Ovary (tissue), 9 donors: ENCODE results near the gene CCDC194. TPM values are rescaled to one million over a fixed set of nuclear protein-coding genes. Genes with fewer than 3 reads are reported as not detected.
A peak's percentile ranks its signal among the peaks of the same experiment; 100 is the strongest.

Experiments
- DNase-seq, 5 donors: peaks; one replicate each; pipeline ENCODE4 v3.0.0-alpha.2; 2019 to 2020
- H3K27ac ChIP-seq, 2 donors: fragments of 200-600 bp; one replicate each; pipeline versions ENCODE4 v1.5.1 to v1.8.0; 2019 to 2022
- H3K27me3 ChIP-seq: fragments of 200-600 bp; one replicate; pipeline ENCODE4 v1.8.0; 2022
- H3K36me3 ChIP-seq: fragments of 200-600 bp; sonication (generic); one replicate; pipeline ENCODE4 v1.5.1; 2019
- H3K4me1 ChIP-seq: one replicate; pipeline ENCODE4 v1.8.1; 2013; ENCODE audit warnings: mild to moderate bottlenecking, moderate library complexity; ENCODE audit not compliant: insufficient read depth
- H3K4me3 ChIP-seq: fragments of 200-600 bp; sonication (generic); one replicate; pipeline ENCODE4 v1.5.1; 2017
- H3K9me3 ChIP-seq, 2 donors: fragments of 200-600 bp in 1 of 2; sonication (generic) in 1 of 2; one replicate each; pipeline versions ENCODE4 v1.5.1 to v1.8.1; 2013 to 2019; ENCODE audit warnings: mild to moderate bottlenecking in 1 of 2, moderate library complexity in 1 of 2
- EP300 ChIP-seq: sonication (generic); formaldehyde crosslinking; IDR thresholded peaks from one replicate; pipeline ENCODE4 v1.6.1; 2017; ENCODE audit warnings: antibody characterized with exemption
- POLR2A ChIP-seq: fragments of 450-650 bp; IDR thresholded peaks from one replicate; pipeline ENCODE4 v1.6.1; 2017; ENCODE audit warnings: antibody characterized with exemption, mild to moderate bottlenecking, moderate library complexity
- WGBS, 3 donors: extraction: QIAGEN DNeasy Blood & Tissue Kit in 1 of 3; methylation state at CpG; one replicate each; pipeline versions ENCODE4 v1.1.5 to v1.1.7; 2013 to 2017; 5-methylcytosine and 5-hydroxymethylcytosine counted together
- intact Hi-C, 4 donors: fragments of 100-400 bp; cut with DNase I; formaldehyde crosslinking; loops; one replicate each; pipeline versions ENCODE4 v1.11.0 to v1.15.1; 2022 to 2023
- polyA plus RNA-seq, 2 donors: library from polyadenylated mRNA; stranded (reverse); fragments of 200-250 nt in 1 of 2; fragments of 350-450 nt in 1 of 2; fragmentation: Illumina TruSeq in 1 of 2; extraction: RNeasy Lipid Tissue Mini Kit (QIAGEN cat#74804) in 1 of 2; gene quantifications; one replicate each; pipeline ENCODE4 v1.2.3, GENCODE V29; 2013 to 2014
- total RNA-seq, 7 donors: library from RNA; depleted of rRNA in 2 of 7; stranded (reverse); fragments of >200 nt in 2 of 7; fragmentation: NEBNext Ultra II Directional in 3 of 7; extraction: Animal tissue kit (Norgen Biotek cat#: 25700) in 3 of 7; gene quantifications; one replicate each; pipeline versions ENCODE4 v1.1.0 to v1.2.4, GENCODE V29; 2016 to 2023
- TF ChIP-seq, protein P1 (sequence below), 3 donors: fragments of 450-650 bp in 2 of 3; fragments of 200-600 bp in 1 of 3; IDR thresholded peaks; one replicate each; pipeline versions ENCODE4 v1.5.1 to v1.8.0; 2016 to 2022; ENCODE audit warnings: antibody characterized with exemption in 3 of 3, mild to moderate bottlenecking in 1 of 3
- donor health status: DM: no; HTN: no; CAD: no; lungs with moderate emphysema.
- donor health status: DM: no; HTN: no; CAD: no.
- donor health status: Bipolar disorder and iron deficiency.
- donor health status: DM: yes; HTN: yes; CAD: no.
- donor health status: DM: no; HTN: no; CAD: no.
- donor health status: DM: yes; HTN: yes; CAD: no.

Gene CCDC194
- total and polyA plus RNA-seq, 9 donors = 0.69 to 13.6 (median 5.7) TPM

DNA sequence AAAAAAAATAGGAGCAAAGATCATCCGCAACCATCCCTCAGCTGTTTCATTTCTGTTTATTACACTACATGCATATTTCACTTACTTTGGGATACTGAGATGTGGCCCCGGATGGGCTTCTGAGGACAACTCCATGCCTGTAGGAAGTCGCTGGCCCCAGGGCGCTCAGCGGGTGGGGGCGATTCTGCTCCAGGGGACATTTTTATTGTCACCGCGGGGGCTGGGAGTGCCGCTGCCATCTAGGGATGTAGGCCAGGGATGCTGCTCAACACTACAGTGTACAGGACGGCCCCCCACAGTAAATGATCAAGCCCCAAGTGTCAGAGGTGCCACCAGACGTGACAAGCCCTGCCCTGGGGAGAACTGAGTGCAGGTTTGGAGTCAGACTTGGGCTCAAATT, 17.8 kb upstream of the CCDC194 start:
- intact Hi-C loops = no loop called here
- 83 to 84% (median 83%) methylated on average over 11 of the region's 11 CpGs for WGBS, 3 donors
- DNase-seq = peak in 1 of 5 donors; percentile 43
- TF ChIP-seq EP300 = no peak
- TF ChIP-seq, protein P1, sequence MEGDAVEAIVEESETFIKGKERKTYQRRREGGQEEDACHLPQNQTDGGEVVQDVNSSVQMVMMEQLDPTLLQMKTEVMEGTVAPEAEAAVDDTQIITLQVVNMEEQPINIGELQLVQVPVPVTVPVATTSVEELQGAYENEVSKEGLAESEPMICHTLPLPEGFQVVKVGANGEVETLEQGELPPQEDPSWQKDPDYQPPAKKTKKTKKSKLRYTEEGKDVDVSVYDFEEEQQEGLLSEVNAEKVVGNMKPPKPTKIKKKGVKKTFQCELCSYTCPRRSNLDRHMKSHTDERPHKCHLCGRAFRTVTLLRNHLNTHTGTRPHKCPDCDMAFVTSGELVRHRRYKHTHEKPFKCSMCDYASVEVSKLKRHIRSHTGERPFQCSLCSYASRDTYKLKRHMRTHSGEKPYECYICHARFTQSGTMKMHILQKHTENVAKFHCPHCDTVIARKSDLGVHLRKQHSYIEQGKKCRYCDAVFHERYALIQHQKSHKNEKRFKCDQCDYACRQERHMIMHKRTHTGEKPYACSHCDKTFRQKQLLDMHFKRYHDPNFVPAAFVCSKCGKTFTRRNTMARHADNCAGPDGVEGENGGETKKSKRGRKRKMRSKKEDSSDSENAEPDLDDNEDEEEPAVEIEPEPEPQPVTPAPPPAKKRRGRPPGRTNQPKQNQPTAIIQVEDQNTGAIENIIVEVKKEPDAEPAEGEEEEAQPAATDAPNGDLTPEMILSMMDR (IDR thresholded peaks at IDR 0.05) = no peak
- no peak for TF ChIP-seq POLR2A
- Histone ChIP-seq H3K4me1 (peaks cover 21% of the 10 kb centered on the region), H3K27me3 (no peaks in the 10 kb centered on the region), H3K4me3 (no peak overlapping the region), H3K36me3 (no peaks in the 10 kb centered on the region), H3K27ac (peak overlapping the region; percentile 56 to 87), H3K9me3 (no peaks in the 10 kb centered on the region)

DNA sequence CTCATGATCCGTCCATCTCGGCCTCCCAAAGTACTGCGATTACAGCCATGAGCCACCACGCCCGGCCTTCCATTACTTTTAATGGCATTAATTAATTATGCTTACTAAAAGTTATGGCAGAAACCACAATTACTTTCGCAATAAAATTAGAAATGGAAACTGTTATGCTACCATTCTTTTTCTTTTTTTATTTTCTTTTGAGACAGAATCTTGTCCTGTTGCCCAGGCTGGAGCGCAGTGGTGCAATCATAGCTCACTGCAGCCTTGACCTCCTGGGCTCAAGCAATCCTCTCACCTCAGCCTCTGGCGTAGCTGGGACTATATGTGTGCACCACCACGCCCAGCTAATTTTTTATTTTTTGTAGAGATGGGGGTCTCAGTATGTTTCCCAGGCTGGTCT, 16.0 kb upstream of the CCDC194 start:
- intact Hi-C loops = no loop called here
- H3K9me3 ChIP-seq = no peaks in the 10 kb centered on the region
- TF ChIP-seq EP300 = no peak
- no peak for TF ChIP-seq POLR2A
- TF ChIP-seq, protein P1 (IDR thresholded peaks at IDR 0.05) = no peak
- no peaks in the 10 kb centered on the region for H3K36me3 ChIP-seq
- peak; percentile 74 to 89 (median 84) for DNase-seq
- WGBS, 3 donors = 17 to 21% (median 21%) methylated on average over 9 of the region's 9 CpGs
- peaks cover 29% of the 10 kb centered on the region for H3K4me1 ChIP-seq
- H3K27me3 ChIP-seq = no peaks in the 10 kb centered on the region
- H3K27ac ChIP-seq = peak overlapping the region; percentile 72 to 87
- no peak overlapping the region for H3K4me3 ChIP-seq

DNA sequence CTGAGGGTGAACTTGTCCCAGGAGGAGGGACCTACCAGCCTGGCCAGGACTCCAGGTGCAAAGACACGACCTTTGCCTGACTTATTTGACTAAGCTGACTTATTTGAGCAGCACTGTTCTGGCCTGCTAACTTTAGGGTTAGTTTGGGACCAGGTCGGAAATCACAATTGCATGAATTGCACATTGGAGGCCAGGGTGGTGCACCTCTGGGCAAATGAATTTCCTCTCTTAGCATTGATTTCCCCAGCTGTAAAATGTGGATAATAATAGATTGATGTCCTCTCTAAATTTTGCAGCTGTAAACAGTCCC, 12.8 kb upstream of the CCDC194 start:
- no peak for DNase-seq
- H3K27ac ChIP-seq = peak overlapping the region; percentile 78 to 87
- TF ChIP-seq, protein P1 (IDR thresholded peaks at IDR 0.05) = no peak
- WGBS, 3 donors = 16 to 26% (median 24%) methylated on average over 2 of the region's 2 CpGs
- H3K9me3 ChIP-seq = no peaks in the 10 kb centered on the region
- no peaks in the 10 kb centered on the region for H3K36me3 ChIP-seq
- peak overlapping the region; percentile 57 for H3K4me3 ChIP-seq
- intact Hi-C loops = no loop called here
- H3K27me3 ChIP-seq = no peaks in the 10 kb centered on the region
- H3K4me1 ChIP-seq = peaks cover 18% of the 10 kb centered on the region

DNA sequence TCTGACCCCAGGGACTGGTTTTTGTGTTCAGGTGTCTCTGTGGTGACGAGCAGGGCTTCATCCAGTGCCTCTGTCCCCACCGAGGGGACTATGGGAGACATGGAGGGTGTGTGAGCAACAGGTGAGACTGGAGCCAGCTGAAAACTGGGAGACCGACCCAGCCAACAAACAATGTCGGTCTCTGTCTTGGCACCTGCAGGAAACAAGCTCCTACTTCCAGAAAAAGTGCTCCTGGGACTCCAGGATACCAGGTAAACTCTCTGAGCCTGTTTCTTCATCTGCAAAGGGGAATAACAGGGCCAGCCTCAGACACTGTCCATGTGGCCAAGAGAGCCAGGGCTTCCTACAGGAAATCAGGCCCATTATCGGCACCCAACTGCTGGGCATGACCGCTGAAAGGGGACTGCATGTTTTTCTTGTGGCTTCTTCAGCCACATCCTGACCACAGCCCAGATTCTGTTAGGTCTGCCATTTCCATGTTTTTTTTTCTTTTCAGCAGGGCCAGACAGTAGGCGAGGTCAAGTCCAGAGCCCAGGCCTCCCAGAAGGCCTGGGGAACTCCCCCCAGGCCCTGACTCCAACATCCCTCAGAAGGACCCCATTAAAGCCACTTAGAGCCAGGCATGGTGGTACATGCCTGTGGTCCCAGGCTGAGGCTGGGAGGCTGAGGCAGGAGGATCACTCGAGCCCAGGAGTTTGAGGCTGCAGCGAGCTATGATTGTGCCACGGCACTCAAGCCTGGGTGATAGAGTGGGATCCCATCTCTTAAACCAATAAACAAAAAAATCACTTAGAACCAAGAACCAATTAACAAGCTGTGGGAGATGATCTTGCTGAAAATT, 12.3 kb upstream of the CCDC194 start:
- Histone ChIP-seq H3K27me3 (no peaks in the 10 kb centered on the region), H3K27ac (peak overlapping the region; percentile 78 to 87), H3K4me3 (peak overlapping the region; percentile 57), H3K4me1 (peaks cover 17% of the 10 kb centered on the region), H3K9me3 (no peaks in the 10 kb centered on the region), H3K36me3 (no peaks in the 10 kb centered on the region)
- WGBS, 3 donors = 33 to 59% (median 42%) methylated on average over 10 of the region's 10 CpGs
- no peak for DNase-seq
- TF ChIP-seq EP300 (no peak), POLR2A (no peak)
- intact Hi-C loops = no loop called here
